Measurements from ENCODE around the gene AGAP2. TPM values are rescaled to one million over a fixed set of nuclear protein-coding genes. Genes with fewer than 3 reads are reported as not detected.

AGAP2 gene
- total RNA-seq, 1 experiment from 2014 or later, result 2.0 TPM

DNA sequence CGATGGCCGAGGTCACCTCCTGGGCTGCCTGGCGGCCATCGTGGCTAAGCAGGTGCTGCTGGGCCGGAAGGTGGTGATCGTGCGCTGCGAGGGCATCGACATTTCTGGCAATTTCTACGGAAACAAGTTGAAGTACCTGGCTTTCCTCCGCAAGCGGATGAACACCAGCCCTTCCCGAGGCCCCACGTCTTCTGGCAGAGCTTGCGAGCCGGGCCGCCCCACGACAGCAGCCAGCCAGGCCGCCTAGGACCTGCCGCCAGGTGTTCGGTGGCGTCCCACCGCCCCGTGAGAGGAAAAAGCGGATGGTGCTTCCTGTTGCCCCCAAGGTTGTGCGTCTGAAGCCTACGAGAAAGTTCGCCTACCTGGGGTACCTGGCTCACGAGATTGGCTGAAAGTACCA lies 63.9 kb downstream of the AGAP2 start (continued):
- no peak for TF ChIP-seq ZNF671 (CRISPR knock-in tag; IDR thresholded peaks at IDR 0.05)
- TF ChIP-seq CBFB (CRISPR knock-in tag; IDR thresholded peaks at IDR 0.05; ENCODE audit: low read depth), result no peak
- no peak for TF ChIP-seq TCF7 (CRISPR knock-in tag; IDR thresholded peaks at IDR 0.05; ENCODE audit: low read depth)
- TF ChIP-seq, protein P1, sequence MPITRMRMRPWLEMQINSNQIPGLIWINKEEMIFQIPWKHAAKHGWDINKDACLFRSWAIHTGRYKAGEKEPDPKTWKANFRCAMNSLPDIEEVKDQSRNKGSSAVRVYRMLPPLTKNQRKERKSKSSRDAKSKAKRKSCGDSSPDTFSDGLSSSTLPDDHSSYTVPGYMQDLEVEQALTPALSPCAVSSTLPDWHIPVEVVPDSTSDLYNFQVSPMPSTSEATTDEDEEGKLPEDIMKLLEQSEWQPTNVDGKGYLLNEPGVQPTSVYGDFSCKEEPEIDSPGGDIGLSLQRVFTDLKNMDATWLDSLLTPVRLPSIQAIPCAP (CRISPR knock-in tag; IDR thresholded peaks at IDR 0.05), result no peak
- no peak for TF ChIP-seq ATF1 (CRISPR knock-in tag; IDR thresholded peaks at IDR 0.05)
- TF ChIP-seq, protein P2, sequence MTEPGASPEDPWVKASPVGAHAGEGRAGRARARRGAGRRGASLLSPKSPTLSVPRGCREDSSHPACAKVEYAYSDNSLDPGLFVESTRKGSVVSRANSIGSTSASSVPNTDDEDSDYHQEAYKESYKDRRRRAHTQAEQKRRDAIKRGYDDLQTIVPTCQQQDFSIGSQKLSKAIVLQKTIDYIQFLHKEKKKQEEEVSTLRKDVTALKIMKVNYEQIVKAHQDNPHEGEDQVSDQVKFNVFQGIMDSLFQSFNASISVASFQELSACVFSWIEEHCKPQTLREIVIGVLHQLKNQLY (CRISPR knock-in tag; IDR thresholded peaks at IDR 0.05), result no peak
- TF ChIP-seq ATF6 (CRISPR knock-in tag; IDR thresholded peaks at IDR 0.05), result no peak
- TF ChIP-seq NFE2L1 (CRISPR knock-in tag; IDR thresholded peaks at IDR 0.05), result no peak
- TF ChIP-seq SP1 (CRISPR knock-in tag; conservative IDR thresholded peaks at IDR 0.05), result no peak
- no peak for TF ChIP-seq TEAD1 (CRISPR knock-in tag; IDR thresholded peaks at IDR 0.05)
- no peak for TF ChIP-seq ZNF219 (CRISPR knock-in tag; IDR thresholded peaks at IDR 0.05; ENCODE audit: borderline replicate concordance)

Small RNA genes lying within 50 kb of the gene (microRNA-seq; reads per million reads assigned to microRNA genes)
- not detected for gene MIR6759 (ENCODE audit: borderline number of aligned reads)

Other genes starting within 250 kb of the AGAP2 start
- gene DDIT3, start 218.2 kb downstream of the AGAP2 start, total RNA-seq (2021), result 3.4 to 5.3 TPM (median 3.9 TPM) in 3 replicates
- gene MBD6, start 215.9 kb downstream of the AGAP2 start, total RNA-seq (2021), result 46.3 to 59.4 TPM (median 56.2 TPM) in 3 replicates
- 93.5 to 94.4 TPM (median 94.4 TPM) in 3 replicates for gene DCTN2, start 191.6 kb downstream of the AGAP2 start, total RNA-seq (2021)
- gene KIF5A, start 188.7 kb downstream of the AGAP2 start, total RNA-seq (2021), result 15.9 to 17.9 TPM (median 16.1 TPM) in 3 replicates
- 25.4 to 26.9 TPM (median 25.8 TPM) in 3 replicates for gene PIP4K2C, start 147.6 kb downstream of the AGAP2 start, total RNA-seq (2021)
- gene DTX3, start 133.9 kb downstream of the AGAP2 start, total RNA-seq (2021), result 52.4 to 57.0 TPM (median 55.7 TPM) in 3 replicates
- 11.9 to 19.0 TPM (median 17.2 TPM) in 3 replicates for gene ARHGEF25, start 127.3 kb downstream of the AGAP2 start, total RNA-seq (2021)
- 0.46 to 1.2 TPM (median 1.2 TPM) in 3 replicates for gene B4GALNT1, start 105.5 kb downstream of the AGAP2 start, total RNA-seq (2021)
- gene OS9, start 44.6 kb downstream of the AGAP2 start, total RNA-seq (2021), result 77.5 to 93.9 TPM (median 93.1 TPM) in 3 replicates
- gene TSPAN31, start 6.3 kb upstream of the AGAP2 start, total RNA-seq (2021), result 9.9 to 18.6 TPM (median 18.4 TPM) in 3 replicates
- gene CDK4, start 13.6 kb upstream of the AGAP2 start, total RNA-seq (2021), result 125 to 152 TPM (median 145 TPM) in 3 replicates
- 6.2 to 9.6 TPM (median 9.2 TPM) in 3 replicates for gene MARCHF9, start 16.4 kb upstream of the AGAP2 start, total RNA-seq (2021)
- gene CYP27B1, start 28.3 kb upstream of the AGAP2 start, total RNA-seq (2021), result 2.1 to 3.2 TPM (median 2.8 TPM) in 3 replicates
- 25.5 to 31.7 TPM (median 28.6 TPM) in 3 replicates for gene METTL1, start 33.4 kb upstream of the AGAP2 start, total RNA-seq (2021)
- gene EEF1AKMT3, start 33.9 kb upstream of the AGAP2 start, total RNA-seq (2021), result 3.2 to 3.8 TPM (median 3.3 TPM) in 3 replicates
- gene TSFM, start 44.0 kb upstream of the AGAP2 start, total RNA-seq (2021), result 48.6 to 49.5 TPM (median 48.7 TPM) in 3 replicates
- 0.42 to 0.78 TPM (median 0.57 TPM) in 3 replicates for gene AVIL, start 80.0 kb upstream of the AGAP2 start, total RNA-seq (2021)
- 97.0 to 122 TPM (median 101 TPM) in 3 replicates for gene CTDSP2, start 108.0 kb upstream of the AGAP2 start, total RNA-seq (2021)
- 5.6 to 7.0 TPM (median 6.1 TPM) in 3 replicates for gene ATP23, start 202.8 kb upstream of the AGAP2 start, total RNA-seq (2021)